HL-60 (cell line): ENCODE data around the gene FGF22.
"Not testable (repeated sequence)": the region's sequence is repeated elsewhere in the genome, so short reads cannot be mapped to it uniquely, and the experiment has no call there.

Experiments
- DNase-seq, 2 experiments: peaks; one replicate each; pipeline ENCODE4 v3.0.0-alpha.2; 2010 to 2020; ENCODE audit warnings: low read depth in 1 of 2, low spot score in 1 of 2
- H3K27ac ChIP-seq: fragments of 250-450 bp; sonication (Bioruptor Pico); replicated peaks from 2 replicates; pipeline ENCODE4 v1.5.1; 2020; ENCODE audit warnings: mild to moderate bottlenecking, moderate library complexity
- H3K27me3 ChIP-seq: fragments of 250-450 bp; sonication (Bioruptor Pico); 2 replicates; pipeline ENCODE4 v1.5.1; 2021; ENCODE audit warnings: mild to moderate bottlenecking, moderate library complexity; ENCODE audit not compliant: insufficient read depth, poor library complexity, severe bottlenecking
- H3K4me3 ChIP-seq: replicated peaks from 2 replicates; pipeline ENCODE4 v1.5.1; 2011; ENCODE audit warnings: mild to moderate bottlenecking, control low read depth, low read length; ENCODE audit not compliant: insufficient read depth
- GABPA ChIP-seq: IDR thresholded peaks from 2 replicates; pipeline ENCODE4 v1.6.1; 2012; ENCODE audit warnings: low read depth
- POLR2AphosphoS5 ChIP-seq: IDR thresholded peaks from 2 replicates; pipeline ENCODE4 v1.6.1; 2012; ENCODE audit warnings: low read depth
- SPI1 ChIP-seq: IDR thresholded peaks from 2 replicates; pipeline ENCODE4 v1.6.1; 2012; ENCODE audit warnings: low read depth, mild to moderate bottlenecking, borderline replicate concordance
- TF ChIP-seq, protein P1 (sequence below): IDR thresholded peaks from 2 replicates; pipeline ENCODE4 v1.6.1; 2012; ENCODE audit warnings: low read depth; ENCODE audit not compliant: insufficient replicate concordance
- TF ChIP-seq, protein P2 (sequence below): IDR thresholded peaks from one replicate; pipeline ENCODE4 v1.5.1; 2011; ENCODE audit warnings: low read length, control low read depth, inconsistent platforms; ENCODE audit not compliant: insufficient read depth

FGF22 gene

DNA sequence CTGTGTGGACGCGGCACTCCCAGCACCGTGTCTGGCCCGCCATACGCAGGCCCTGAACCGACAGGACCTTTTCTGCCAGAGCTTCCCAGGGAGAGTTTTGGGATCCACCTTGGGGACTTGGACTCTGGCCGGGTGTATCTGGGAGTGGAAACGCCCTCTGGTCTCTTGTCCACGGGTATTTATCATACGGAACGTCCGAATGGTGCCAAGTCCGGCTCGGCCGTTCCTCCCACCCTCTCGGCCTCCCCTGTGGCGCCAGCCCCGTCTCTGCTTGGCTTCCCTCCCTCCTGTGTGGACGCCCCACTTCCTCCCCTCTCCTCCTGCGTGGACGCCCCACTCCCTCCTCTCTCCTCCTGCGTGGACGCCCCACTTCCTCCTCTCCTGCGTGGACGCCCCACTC is 37.9 kb upstream of the FGF22 start:
- H3K4me3 ChIP-seq, result no peak overlapping the region
- H3K27me3 ChIP-seq, result no peaks in the 10 kb centered on the region
- TF ChIP-seq, protein P1, sequence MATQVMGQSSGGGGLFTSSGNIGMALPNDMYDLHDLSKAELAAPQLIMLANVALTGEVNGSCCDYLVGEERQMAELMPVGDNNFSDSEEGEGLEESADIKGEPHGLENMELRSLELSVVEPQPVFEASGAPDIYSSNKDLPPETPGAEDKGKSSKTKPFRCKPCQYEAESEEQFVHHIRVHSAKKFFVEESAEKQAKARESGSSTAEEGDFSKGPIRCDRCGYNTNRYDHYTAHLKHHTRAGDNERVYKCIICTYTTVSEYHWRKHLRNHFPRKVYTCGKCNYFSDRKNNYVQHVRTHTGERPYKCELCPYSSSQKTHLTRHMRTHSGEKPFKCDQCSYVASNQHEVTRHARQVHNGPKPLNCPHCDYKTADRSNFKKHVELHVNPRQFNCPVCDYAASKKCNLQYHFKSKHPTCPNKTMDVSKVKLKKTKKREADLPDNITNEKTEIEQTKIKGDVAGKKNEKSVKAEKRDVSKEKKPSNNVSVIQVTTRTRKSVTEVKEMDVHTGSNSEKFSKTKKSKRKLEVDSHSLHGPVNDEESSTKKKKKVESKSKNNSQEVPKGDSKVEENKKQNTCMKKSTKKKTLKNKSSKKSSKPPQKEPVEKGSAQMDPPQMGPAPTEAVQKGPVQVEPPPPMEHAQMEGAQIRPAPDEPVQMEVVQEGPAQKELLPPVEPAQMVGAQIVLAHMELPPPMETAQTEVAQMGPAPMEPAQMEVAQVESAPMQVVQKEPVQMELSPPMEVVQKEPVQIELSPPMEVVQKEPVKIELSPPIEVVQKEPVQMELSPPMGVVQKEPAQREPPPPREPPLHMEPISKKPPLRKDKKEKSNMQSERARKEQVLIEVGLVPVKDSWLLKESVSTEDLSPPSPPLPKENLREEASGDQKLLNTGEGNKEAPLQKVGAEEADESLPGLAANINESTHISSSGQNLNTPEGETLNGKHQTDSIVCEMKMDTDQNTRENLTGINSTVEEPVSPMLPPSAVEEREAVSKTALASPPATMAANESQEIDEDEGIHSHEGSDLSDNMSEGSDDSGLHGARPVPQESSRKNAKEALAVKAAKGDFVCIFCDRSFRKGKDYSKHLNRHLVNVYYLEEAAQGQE, result no peak
- TF ChIP-seq, protein P2, sequence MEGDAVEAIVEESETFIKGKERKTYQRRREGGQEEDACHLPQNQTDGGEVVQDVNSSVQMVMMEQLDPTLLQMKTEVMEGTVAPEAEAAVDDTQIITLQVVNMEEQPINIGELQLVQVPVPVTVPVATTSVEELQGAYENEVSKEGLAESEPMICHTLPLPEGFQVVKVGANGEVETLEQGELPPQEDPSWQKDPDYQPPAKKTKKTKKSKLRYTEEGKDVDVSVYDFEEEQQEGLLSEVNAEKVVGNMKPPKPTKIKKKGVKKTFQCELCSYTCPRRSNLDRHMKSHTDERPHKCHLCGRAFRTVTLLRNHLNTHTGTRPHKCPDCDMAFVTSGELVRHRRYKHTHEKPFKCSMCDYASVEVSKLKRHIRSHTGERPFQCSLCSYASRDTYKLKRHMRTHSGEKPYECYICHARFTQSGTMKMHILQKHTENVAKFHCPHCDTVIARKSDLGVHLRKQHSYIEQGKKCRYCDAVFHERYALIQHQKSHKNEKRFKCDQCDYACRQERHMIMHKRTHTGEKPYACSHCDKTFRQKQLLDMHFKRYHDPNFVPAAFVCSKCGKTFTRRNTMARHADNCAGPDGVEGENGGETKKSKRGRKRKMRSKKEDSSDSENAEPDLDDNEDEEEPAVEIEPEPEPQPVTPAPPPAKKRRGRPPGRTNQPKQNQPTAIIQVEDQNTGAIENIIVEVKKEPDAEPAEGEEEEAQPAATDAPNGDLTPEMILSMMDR, result no peak
- TF ChIP-seq POLR2AphosphoS5 (no peak), GABPA (no peak), SPI1 (no peak)
- no peak overlapping the region for H3K27ac ChIP-seq
- no peak for DNase-seq

DNA sequence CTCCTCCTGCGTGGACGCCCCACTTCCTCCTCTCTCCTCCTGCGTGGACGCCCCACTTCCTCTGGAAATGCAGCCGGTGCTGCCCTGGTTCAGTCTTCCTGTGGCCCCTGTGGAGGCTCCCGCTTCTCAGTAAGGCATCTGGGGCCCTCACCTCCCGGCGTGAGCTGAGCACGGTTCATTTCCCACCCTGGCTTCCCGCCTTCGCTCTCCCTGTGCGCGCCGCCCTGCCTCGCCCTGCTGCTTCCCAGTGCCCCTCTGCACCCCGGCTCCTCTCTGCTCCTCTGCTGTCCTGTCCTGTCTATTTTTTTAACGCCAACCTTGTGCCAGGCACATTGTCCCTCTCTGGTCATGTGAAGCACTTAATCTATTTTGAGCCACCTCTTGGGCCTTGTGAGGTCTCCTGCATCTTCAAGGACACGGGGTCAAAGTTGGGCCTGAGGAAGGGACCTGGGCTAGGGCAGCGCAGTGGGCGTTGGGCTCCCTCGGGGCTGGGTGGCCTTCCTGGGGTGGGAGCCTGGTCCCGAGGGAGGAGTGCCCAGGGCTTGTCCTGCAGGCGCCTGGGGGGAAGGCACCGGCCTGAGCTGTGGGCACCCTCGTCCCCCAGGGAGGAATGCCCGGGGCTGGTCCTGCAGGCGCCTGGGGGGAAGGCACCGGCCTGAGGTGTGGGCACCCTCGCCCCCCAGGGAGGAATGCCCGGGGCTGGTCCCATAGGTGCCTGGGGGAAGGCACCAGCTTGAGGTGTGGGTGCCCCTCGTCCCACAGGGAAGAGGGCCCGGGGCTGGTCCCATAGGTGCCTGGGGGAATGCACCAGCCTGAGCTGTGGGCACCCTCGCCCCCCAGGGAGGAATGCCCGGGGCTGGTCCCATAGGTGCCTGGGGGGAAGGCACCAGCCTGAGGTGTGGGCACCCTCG is 37.0 kb upstream of the FGF22 start:
- Histone ChIP-seq H3K4me3 (no peak overlapping the region), H3K27ac (no peak overlapping the region), H3K27me3 (no peaks in the 10 kb centered on the region)
- TF ChIP-seq GABPA (no peak), POLR2AphosphoS5 (no peak), SPI1 (no peak)
- TF ChIP-seq, protein P2, result no peak
- TF ChIP-seq, protein P1, result no peak
- DNase-seq, result no peak

DNA sequence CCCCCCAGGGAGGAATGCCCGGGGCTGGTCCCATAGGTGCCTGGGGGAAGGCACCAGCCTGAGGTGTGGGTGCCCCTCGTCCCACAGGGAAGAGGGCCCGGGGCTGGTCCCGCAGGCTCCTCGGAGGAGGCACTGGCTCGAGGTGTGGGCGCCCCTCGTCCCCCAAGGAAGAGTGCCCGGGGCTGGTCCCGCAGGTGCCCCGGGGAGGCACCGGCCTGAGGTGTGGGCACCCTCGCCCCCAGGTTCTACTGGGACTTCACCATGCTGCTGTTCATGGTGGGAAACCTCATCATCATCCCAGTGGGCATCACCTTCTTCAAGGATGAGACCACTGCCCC is 36.4 kb upstream of the FGF22 start:
- H3K27me3 ChIP-seq, H3K27ac ChIP-seq, DNase-seq, H3K4me3 ChIP-seq: not testable (repeated sequence)

DNA sequence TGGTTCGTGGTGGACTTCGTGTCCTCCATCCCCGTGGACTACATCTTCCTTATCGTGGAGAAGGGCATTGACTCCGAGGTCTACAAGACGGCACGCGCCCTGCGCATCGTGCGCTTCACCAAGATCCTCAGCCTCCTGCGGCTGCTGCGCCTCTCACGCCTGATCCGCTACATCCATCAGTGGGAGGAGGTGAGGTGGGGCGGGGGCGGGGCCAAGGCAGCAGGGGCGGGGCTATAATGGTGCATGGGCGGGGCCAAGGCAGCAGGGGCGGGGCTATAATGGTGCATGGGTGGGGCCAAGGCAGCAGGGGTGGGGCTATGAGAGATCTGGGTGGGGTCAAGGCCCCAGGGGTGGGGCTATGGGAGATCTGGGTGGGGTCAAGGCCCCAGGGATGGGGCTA is 35.9 kb upstream of the FGF22 start:
- H3K4me3 ChIP-seq, H3K27ac ChIP-seq, DNase-seq, H3K27me3 ChIP-seq: not testable (repeated sequence)

DNA sequence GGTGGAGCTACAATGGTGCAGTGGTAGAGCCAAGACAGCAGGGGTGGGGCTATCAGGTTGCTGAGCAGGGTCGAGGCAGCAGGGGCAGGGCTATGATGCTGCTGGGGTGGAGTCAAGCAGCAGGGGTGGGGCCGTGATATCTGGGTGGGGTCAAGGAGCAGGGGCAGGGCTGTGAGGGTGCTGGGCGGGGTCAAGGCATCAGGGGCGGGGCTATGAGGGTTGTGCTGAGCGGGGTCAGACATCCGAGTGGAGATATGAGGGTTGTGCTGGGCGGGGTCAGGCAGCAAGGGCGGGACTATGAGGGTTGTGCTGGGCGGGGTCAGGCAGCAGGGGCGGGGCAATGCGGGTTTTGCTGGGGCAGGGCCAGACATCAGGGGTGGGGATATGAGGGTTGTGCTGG is 35.3 kb upstream of the FGF22 start:
- H3K27me3 ChIP-seq, result no peaks in the 10 kb centered on the region
- no peak overlapping the region for H3K4me3 ChIP-seq
- no peak for TF ChIP-seq SPI1
- TF ChIP-seq POLR2AphosphoS5, result no peak
- TF ChIP-seq, protein P1, result no peak
- TF ChIP-seq, protein P2, result no peak
- no peak for TF ChIP-seq GABPA
- peak in 1 of 2 experiments; percentile 18 for DNase-seq
- no peak overlapping the region for H3K27ac ChIP-seq
